ENCODE results near the gene IL17REL.

The IL17REL gene

GRCh38 chr22:50014655-50015401 lies 2.3 kb upstream of the IL17REL start:
- no peak for DNase-seq (ENCODE audit: extremely low read depth, low read depth)
- TF ChIP-seq CTCF (IDR thresholded peaks at IDR 0.05; ENCODE audit: low read depth, low read length, missing control alignments) = no peak
- no peak overlapping the region for H3K4me3 ChIP-seq (replicated peaks; ENCODE audit: low read depth, low read length)

- TF ChIP-seq CTCF (IDR thresholded peaks at IDR 0.05; ENCODE audit: low read depth, low read length, missing control alignments) = no peak
- no peak for DNase-seq (ENCODE audit: extremely low read depth, low read depth)
- no peak overlapping the region for H3K4me3 ChIP-seq (replicated peaks; ENCODE audit: low read depth, low read length)
Observed at GRCh38 chr22:50014053-50014501, 1.5 kb upstream of the IL17REL start.

GRCh38 chr22:50011447-50012210 lies 936 bp downstream of the IL17REL start:
- no peak overlapping the region for H3K4me3 ChIP-seq (replicated peaks; ENCODE audit: low read depth, low read length)
- no peak for DNase-seq (ENCODE audit: extremely low read depth, low read depth)
- no peak for TF ChIP-seq CTCF (IDR thresholded peaks at IDR 0.05; ENCODE audit: low read depth, low read length, missing control alignments)

- DNase-seq (ENCODE audit: extremely low read depth, low read depth) = no peak
- TF ChIP-seq CTCF (IDR thresholded peaks at IDR 0.05; ENCODE audit: low read depth, low read length, missing control alignments) = no peak
- H3K4me3 ChIP-seq (replicated peaks; ENCODE audit: low read depth, low read length) = no peak overlapping the region
Observed at GRCh38 chr22:50010676-50011446, 1.7 kb downstream of the IL17REL start.

- no peak overlapping the region for H3K4me3 ChIP-seq (replicated peaks; ENCODE audit: low read depth, low read length)
- TF ChIP-seq CTCF (IDR thresholded peaks at IDR 0.05; ENCODE audit: low read depth, low read length, missing control alignments) = no peak
- no peak for DNase-seq (ENCODE audit: extremely low read depth, low read depth)
Observed at GRCh38 chr22:50009765-50010675, 2.5 kb downstream of the IL17REL start.

- no peak for DNase-seq (ENCODE audit: extremely low read depth, low read depth)
- TF ChIP-seq CTCF (IDR thresholded peaks at IDR 0.05; ENCODE audit: low read depth, low read length, missing control alignments) = no peak
- H3K4me3 ChIP-seq (replicated peaks; ENCODE audit: low read depth, low read length) = no peak overlapping the region
Observed at GRCh38 chr22:50009251-50009650, 3.3 kb downstream of the IL17REL start.

Data from HFF-Myc (cell line).